ENCODE results near the gene SLC8A1. TPM values are rescaled to one million over a fixed set of nuclear protein-coding genes. Genes with fewer than 3 reads are reported as not detected.

SLC8A1 gene
- total and polyA plus RNA-seq, 11 donors = 61.9 to 1,521 (median 827) TPM

- intact Hi-C loops (cut with DNase I) = no loop called here
- Histone ChIP-seq H3K36me3 (peaks cover 0 to 6% (median 0%) of the 10 kb centered on the region in 9 donors), H3K4me1 (peaks cover 0 to 48% (median 8%) of the 10 kb centered on the region in 12 donors), H3K27me3 (no peaks in the 10 kb centered on the region), H3K27ac (peak overlapping the region in 1 of 12 donors; percentile 83), H3K9me3 (no peaks in the 10 kb centered on the region), H3K4me3 (no peak overlapping the region)
- WGBS, 4 donors = 47 to 60% (median 53%) methylated on average over 5 of the region's 5 CpGs
- ATAC-seq (peak in 1 of 4 donors; percentile 22), DNase-seq (no peak)
- TF ChIP-seq CTCF (IDR thresholded peaks at IDR 0.05) (no peak), POLR2A (IDR thresholded peaks at IDR 0.05) (no peak)
Observed at GRCh38 chr2:40470822-40471813, 19.2 kb upstream of the SLC8A1 start.

DNA sequence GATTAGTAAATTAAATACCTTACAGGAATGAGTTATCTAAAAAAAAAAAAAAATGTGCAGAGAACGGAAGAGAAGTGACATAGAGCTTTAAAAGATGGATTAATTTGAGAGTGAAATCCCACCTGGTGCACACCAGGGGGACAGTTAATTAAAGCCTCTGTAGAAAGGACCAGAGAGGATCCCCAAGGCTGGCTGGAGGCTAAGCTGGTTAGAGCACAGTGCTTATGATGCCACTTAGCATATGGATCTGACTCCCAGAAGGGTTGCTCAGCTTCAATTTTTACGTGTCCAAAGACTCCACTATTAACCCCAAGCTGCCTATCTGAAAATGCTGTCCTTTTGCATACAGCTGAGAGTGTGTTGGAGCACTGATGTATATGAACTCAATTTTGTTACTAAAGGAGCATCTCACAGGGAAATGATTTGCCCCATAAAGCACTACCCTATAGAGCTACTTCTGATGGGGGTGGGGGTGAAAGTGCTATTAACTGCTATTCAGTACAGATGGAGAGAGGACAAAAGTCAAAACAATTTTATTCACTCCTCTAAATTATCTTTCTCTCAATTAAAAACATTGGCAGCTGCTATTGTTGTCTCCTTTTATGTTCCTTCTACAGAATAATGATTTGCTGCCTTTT, 15.2 kb upstream of the SLC8A1 start:
- Histone ChIP-seq H3K4me3 (no peak overlapping the region), H3K36me3 (peaks cover 0 to 6% (median 0%) of the 10 kb centered on the region in 9 donors), H3K27me3 (no peaks in the 10 kb centered on the region), H3K4me1 (peaks cover 0 to 31% (median 8%) of the 10 kb centered on the region in 12 donors), H3K27ac (no peak overlapping the region), H3K9me3 (no peaks in the 10 kb centered on the region)
- WGBS, 4 donors = 45 to 56% (median 53%) methylated on average over 2 of the region's 2 CpGs
- TF ChIP-seq CTCF (IDR thresholded peaks at IDR 0.05) = no peak
- TF ChIP-seq POLR2A (IDR thresholded peaks at IDR 0.05) = no peak
- intact Hi-C loops (cut with DNase I) = no loop called here
- ATAC-seq (no peak), DNase-seq (no peak)

GRCh38 chr2:40466332-40466906, 14.5 kb upstream of the SLC8A1 start:
- 84 to 89% (median 87%) methylated on average over 3 of the region's 3 CpGs for WGBS, 4 donors
- H3K9me3 ChIP-seq = no peaks in the 10 kb centered on the region
- peaks cover 0 to 6% (median 0%) of the 10 kb centered on the region in 9 donors for H3K36me3 ChIP-seq
- no peak overlapping the region for H3K27ac ChIP-seq
- peaks cover 0 to 25% (median 6%) of the 10 kb centered on the region in 12 donors for H3K4me1 ChIP-seq
- intact Hi-C loops (cut with DNase I) = no loop called here
- ATAC-seq = no peak
- TF ChIP-seq CTCF (IDR thresholded peaks at IDR 0.05) (no peak), POLR2A (IDR thresholded peaks at IDR 0.05) (no peak)
- H3K4me3 ChIP-seq = no peak overlapping the region
- H3K27me3 ChIP-seq = no peaks in the 10 kb centered on the region
- DNase-seq = no peak

DNA sequence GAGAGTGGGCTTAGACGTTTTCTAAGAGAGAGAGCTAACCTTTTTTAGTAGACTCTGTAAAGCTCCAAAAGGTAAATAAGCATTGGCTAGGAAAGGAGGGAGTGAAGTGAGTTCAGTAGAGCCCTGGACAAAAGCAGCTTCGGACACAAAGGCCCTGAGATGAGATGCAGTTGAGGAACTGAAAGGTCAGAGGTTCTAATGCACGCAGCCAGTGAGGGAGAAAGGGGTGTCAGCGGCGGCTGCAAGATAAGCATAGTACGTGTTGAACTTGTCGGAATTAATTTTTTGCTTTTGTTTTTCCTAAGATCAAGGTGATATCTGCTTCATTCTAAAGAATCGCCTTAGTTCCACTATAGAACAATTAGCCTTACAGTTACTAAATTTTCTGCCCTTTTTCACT, 11.2 kb upstream of the SLC8A1 start:
- intact Hi-C loops (cut with DNase I) = no loop called here
- no peak for TF ChIP-seq CTCF (IDR thresholded peaks at IDR 0.05)
- TF ChIP-seq POLR2A (IDR thresholded peaks at IDR 0.05) = no peak
- no peaks in the 10 kb centered on the region for H3K27me3 ChIP-seq
- no peaks in the 10 kb centered on the region for H3K9me3 ChIP-seq
- 44 to 61% (median 50%) methylated on average over 8 of the region's 8 CpGs for WGBS, 4 donors
- no peak for DNase-seq
- peaks cover 0 to 32% (median 11%) of the 10 kb centered on the region in 12 donors for H3K4me1 ChIP-seq
- H3K36me3 ChIP-seq = no peaks in the 10 kb centered on the region
- no peak overlapping the region for H3K4me3 ChIP-seq
- ATAC-seq = no peak
- peak overlapping the region in 1 of 12 donors; percentile 30 for H3K27ac ChIP-seq
